GM21529 (cell line): ENCODE results near the gene SYT8.

Experiments
- ATAC-seq: cut with Tn5 transposase; IDR thresholded peaks from one replicate; pipeline ENCODE4 v1.9.1; 2021; ENCODE audit not compliant: unreplicated experiment

The SYT8 gene

GRCh38 chr11:1817511-1817910 lies 17.3 kb upstream of the SYT8 start:
- no peak for ATAC-seq

- no peak for ATAC-seq
Measured at GRCh38 chr11:1819074-1819473, 15.7 kb upstream of the SYT8 start.

DNA sequence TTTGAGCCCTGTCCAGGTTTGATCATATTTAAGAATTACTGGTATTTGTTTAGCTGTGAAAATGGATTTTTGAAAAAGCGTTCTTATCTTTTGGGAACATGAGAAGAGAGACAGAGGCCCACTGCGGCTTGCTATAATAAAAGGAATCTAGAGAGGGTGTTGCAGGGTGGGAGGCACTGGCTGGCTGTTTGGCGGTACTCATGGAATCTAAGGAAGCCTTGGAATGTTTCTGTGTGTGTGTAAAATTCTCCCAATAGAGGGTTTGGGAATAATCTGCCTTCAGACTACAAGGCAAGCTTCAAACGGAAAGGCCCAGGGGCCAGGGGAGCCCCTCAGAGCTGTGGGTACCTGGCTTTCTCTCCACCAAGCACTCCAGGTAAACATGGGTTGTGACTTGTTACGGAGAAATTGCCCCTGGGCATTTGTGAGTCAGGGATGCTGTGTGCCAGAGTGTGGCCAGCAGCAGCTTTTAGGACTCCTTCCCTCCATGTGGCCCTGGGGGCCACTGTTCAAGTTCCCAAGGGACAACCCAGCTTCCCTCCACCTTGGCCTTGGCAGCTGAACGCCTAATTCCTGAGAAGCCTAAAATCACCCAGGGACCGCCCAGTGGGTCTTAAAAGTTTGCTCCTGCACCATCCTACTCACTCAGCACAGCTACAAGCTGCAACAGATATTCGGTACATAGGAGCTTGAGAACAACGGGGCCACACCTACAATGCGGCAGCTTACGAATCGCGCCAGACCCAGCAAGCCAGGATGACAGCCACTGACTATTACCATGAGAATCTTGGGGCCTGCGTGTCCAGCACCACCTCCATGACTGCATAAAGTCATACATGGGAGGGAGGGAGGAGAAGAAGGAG lies 14.1 kb upstream of the SYT8 start:
- no peak for ATAC-seq

GRCh38 chr11:1821562-1821961 lies 13.2 kb upstream of the SYT8 start:
- no peak for ATAC-seq

DNA sequence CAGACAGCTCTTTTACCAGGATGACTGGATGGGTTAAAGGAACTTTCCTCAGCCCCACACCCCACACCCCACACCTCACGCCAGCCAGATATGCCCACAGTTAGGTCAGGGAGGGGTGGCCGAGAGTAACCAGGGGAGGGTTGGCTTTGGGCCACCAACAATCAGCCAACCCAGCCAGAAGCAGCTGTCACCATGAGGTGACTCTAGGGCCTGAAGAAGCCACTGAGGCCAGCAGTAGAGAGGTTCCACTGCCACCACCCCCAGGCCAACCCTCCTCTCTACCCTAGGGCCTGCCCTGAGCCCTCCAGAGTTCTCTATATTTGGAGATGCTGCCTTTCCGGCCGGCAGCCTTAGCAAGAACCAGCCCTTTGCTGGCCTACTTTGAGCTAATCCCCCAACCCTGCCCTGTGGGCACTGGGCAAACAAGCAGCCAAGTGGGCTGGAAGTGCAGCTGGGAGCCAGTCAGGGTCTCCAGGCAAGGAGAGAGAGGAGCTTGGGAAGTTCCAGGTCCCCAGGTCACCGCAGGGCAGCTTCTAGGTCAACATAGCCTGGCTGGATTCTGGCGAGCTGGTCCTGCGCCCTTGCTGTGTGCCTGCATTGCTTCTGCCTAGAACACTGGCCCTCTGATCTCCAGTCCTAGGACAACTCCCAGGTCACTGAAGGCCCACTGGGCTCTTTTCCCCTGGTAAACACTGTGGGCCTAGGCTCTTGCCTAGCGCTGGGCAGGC lies 12.0 kb upstream of the SYT8 start:
- no peak for ATAC-seq

GRCh38 chr11:1823376-1824220 lies 11.2 kb upstream of the SYT8 start:
- ATAC-seq: no peak

DNA sequence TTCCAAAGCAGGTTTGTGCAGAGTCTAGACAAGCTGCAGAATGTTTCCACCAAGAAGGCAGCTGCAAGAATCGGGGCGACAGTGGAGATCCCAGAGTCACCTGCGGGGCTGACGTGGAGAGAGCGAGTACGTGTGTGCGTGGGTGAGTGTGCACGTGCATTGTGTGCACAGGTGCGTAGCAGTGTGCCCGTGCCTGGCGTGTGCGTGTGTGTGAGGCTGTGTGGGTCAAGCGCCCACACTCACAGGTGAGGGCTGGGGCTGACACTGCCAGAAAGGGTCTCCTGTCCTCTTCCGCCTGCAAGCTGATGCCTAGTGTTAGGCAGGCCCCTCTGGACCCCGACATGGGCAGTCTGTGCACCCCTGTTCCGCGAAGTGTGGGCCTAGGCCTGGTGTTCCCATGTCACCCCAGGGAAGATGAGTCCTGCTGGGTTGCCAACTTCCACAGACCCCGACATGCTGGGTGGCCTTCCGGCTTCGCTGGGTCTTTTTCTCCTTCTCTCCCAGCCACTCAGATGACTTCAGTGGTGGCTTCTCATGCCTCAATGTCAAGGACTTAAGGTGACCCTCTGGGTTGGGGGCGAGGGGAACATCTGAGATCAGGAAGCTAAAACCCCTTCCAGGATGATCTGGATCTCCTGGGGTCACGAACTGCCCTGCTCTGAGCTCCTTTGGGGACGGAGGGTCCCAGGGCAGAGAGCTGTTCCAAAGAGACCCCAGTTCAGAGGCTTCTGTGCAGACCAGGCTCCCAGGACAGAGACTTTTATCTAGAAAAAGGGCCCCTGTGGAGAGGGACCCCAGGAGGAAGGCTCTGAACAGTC lies 10.4 kb upstream of the SYT8 start:
- ATAC-seq: no peak

GRCh38 chr11:1825039-1825740 lies 9.6 kb upstream of the SYT8 start:
- ATAC-seq: no peak

DNA sequence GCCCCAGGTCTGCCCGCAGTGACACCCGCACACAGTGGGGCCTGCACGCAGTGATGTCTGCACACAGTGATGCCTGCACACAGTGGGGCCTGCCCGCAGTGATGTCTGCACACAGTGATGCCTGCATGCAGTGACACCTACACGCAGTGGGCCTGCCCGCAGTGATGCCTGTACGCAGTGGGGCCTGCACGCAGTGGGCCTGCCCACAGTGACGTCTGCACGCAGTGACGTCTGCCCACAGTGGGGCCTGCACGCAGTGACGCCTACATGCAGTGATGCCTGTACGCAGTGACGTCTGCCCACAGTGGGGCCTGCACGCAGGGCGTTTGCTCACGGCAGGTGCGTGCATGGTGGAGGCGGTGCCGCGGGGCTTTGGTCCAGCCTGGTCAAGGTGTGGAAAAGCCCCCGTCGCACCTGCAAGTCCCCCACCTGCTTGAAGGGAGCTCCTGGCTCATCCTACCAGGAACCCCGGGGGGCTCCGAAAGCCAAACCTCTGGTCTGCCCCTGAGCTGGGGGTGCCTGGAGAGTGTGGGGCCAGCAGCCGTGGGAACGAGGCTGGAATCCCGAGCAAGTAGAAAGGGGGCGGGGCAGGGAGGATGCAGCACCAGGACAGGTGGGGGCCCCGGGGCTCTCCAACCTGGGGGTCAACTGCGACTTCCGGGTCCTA lies 8.9 kb upstream of the SYT8 start:
- no peak for ATAC-seq

GRCh38 chr11:1826552-1827094 lies 8.2 kb upstream of the SYT8 start:
- no peak for ATAC-seq

DNA sequence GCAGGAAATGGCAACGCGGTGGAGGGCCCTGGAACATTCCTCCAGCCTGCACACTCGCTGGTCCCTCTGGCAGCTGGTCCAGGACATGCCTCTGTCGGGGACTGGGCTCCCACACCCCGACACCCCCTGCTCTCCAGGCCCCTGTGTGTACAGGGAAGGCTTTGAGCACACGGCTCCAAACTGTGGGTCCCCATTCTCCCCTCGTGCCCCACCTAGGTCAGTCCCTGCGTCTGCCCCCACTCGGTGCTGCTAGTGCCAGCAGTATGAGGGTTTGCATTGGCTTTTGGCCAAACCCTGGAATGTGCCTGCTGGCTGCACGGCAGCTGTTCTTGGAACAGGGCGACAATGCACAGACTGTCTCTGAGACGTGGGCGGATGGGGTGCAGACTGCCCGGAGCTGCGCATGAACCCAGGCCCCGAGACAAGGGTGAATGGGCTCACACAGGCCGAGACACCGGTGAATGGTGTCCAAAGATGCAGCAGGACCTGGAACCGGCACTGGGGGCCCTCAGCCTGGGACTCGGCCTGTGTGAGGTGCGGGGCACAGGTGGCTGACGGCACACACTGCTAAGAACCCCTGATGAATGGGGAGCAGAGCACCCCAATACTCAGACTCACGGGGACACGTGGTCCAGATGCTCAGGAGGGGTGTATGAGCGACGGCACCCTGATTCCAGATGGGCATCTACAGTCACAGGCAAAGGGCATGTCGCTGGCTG lies 7.5 kb upstream of the SYT8 start:
- no peak for ATAC-seq

DNA sequence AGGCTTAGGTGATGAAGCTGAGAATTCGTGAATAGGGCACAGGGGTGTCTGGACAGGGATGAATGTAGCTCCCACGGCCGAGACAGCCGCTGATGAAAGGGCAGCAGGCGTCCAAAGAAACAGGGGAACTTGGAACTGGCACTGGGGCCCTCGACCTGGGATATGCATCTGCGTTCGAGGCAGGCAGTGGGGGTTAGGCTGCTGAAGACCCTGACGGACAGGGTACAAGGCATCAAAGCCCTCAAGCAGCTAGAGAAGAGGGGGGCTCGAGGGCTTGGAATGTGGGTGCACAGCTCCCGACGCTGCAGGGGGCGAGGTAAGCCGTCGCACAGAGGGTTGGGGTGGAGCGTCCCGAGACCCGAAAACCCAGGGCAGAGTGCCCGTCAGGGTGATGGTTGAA lies 6.9 kb upstream of the SYT8 start:
- ATAC-seq: no peak

DNA sequence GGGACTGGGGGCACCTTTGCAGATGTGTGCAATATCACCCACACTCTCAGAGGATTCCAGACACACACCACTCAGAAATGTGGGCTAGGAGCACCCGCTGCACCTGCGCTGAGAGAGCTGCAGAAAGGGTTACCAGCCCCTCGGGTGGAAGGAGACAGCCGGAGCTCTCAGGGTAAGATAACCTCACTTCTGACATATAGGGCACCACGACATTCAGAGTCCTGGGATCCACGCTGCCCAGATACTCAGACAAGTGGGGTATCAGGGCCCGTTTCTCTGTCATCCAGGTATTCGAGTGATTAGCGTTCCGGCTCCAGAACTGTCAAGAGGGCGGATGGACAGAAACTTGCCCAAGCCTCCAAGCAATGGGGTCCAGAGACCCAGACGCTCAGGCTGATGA lies 6.2 kb upstream of the SYT8 start:
- no peak for ATAC-seq

GRCh38 chr11:1829039-1829820 lies 5.6 kb upstream of the SYT8 start:
- no peak for ATAC-seq

DNA sequence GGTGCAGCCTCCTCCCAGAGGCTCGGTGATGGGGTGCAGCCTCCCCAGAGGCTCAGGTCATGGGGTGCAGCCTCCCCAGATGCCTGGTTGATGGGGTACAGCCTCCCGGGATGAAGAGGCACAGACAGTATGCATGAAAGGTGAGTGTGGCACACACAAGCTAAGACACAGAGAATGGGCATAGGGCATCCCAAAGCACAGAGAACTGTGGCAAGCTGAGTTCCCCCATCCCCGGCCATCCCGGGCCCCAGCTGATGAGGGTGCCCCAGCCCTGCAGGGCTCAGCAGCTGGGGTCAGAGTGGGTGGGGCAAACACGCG lies 4.8 kb upstream of the SYT8 start:
- no peak for ATAC-seq

DNA sequence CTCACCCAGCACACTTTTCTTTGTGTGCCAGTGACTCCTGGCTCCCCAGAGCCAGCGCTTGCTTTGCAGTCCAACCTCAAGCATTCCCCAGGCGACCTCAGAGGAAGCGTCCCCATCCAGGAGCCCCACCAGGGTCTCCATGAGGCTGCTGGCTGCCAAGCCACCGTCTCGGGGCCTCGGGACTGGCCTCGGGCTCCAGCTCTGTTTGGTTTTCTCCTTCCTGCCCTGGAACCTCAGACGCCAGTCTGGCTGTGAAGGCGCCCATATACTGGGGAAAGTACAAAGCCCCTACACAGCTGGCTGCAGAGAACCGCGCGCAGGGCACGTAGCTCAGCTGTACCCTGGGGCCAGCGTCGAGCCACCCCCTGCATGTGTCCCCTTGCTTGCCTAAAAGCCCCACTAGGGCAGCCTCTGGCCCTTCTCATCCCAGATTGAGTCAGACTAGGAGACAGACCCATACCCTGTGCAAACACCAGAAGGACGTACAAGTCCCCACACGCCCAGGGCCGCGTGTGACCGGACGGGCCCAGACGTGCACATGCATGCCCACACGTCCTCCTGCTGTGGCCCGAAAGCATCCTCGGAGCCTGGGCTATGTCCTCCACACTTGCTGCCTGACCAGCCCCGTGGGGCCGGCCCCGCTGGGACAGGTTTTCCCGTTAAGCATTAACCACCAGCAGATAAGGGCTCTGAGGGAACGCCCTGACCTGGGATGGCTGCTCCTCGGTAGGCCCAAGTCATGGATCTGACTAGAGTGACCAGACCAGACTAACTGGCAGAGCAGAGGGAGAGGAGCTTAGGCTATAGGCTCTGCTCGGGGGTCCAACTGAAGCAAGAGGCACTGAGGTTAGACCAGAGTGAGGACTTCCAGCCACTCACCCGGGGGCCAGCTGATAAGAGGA lies 4.2 kb upstream of the SYT8 start:
- ATAC-seq: no peak
